OCI-LY1 (cell line): ENCODE data around the gene MYEF2.

ENCODE experiments used
- CTCF ChIP-seq: fragments of 200-600 bp; sonication (generic), shearing (Covaris generic); IDR thresholded peaks from 2 replicates; pipeline ENCODE4 v1.5.1; 2017; ENCODE audit warnings: mild to moderate bottlenecking, antibody characterized with exemption, low read length, moderate library complexity, mixed read lengths
- EZH2 ChIP-seq: fragments of 200-600 bp; sonication (generic), shearing (Covaris generic); IDR thresholded peaks from 2 replicates; pipeline ENCODE4 v1.8.0; 2017; ENCODE audit warnings: borderline replicate concordance, mixed run types, mild to moderate bottlenecking, antibody characterized with exemption, low read length, moderate library complexity, mixed read lengths

- no peak for TF ChIP-seq CTCF
- TF ChIP-seq EZH2, result no peak
Observed at GRCh38 chr15:48170981-48171380, 7.1 kb downstream of the MYEF2 start.
